Stimulated activated CD4-positive, alpha-beta T cell treated with anti-CD3 and anti-CD28 coated beads, Interleukin-1b, Interleukin-23, amount 100 ng/mL, for 4 hours (primary cell): ENCODE data around the gene GID8.

Source experiments
- DNase-seq, 2 donors: peaks; one replicate each; pipeline ENCODE4 v3.0.0-alpha.2; 2020; ENCODE audit warnings: low read depth in 2 of 2

Gene GID8

GRCh38 chr20:62902926-62903615 is 34.9 kb upstream of the GID8 start:
- DNase-seq = no peak

GRCh38 chr20:62905536-62906117 is 32.3 kb upstream of the GID8 start:
- no peak for DNase-seq

GRCh38 chr20:62906209-62906608 is 31.7 kb upstream of the GID8 start:
- no peak for DNase-seq

- no peak for DNase-seq
Measured at GRCh38 chr20:62906647-62907375, 31.1 kb upstream of the GID8 start.

- DNase-seq = no peak
Measured at GRCh38 chr20:62907384-62908317, 30.3 kb upstream of the GID8 start.

GRCh38 chr20:62908971-62909791 is 28.8 kb upstream of the GID8 start:
- no peak for DNase-seq

- DNase-seq = no peak
Measured at GRCh38 chr20:62910217-62910766, 27.7 kb upstream of the GID8 start.

- DNase-seq = no peak
Measured at GRCh38 chr20:62910777-62911497, 27.0 kb upstream of the GID8 start.

GRCh38 chr20:62911701-62912280 is 26.2 kb upstream of the GID8 start:
- no peak for DNase-seq

- DNase-seq = no peak
Measured at GRCh38 chr20:62913043-62913630, 24.8 kb upstream of the GID8 start.

- DNase-seq = no peak
Measured at GRCh38 chr20:62914436-62914835, 23.5 kb upstream of the GID8 start.

GRCh38 chr20:62914970-62915457 is 22.9 kb upstream of the GID8 start:
- no peak for DNase-seq

- no peak for DNase-seq
Measured at GRCh38 chr20:62916703-62917476, 21.1 kb upstream of the GID8 start.

GRCh38 chr20:62917720-62918119 is 20.2 kb upstream of the GID8 start:
- DNase-seq = no peak

GRCh38 chr20:62918147-62918546 is 19.8 kb upstream of the GID8 start:
- DNase-seq = no peak

GRCh38 chr20:62918831-62919230 is 19.1 kb upstream of the GID8 start:
- no peak for DNase-seq

GRCh38 chr20:62920039-62920645 is 17.8 kb upstream of the GID8 start:
- DNase-seq = no peak

GRCh38 chr20:62921119-62921687 is 16.7 kb upstream of the GID8 start:
- peak; percentile 32 to 50 for DNase-seq
